MCF 10A (cell line): ENCODE measurements around the gene ST3GAL5. TPM values are rescaled to one million over a fixed set of nuclear protein-coding genes. Genes with fewer than 3 reads are reported as not detected.
A peak's percentile ranks its signal among the peaks of the same experiment; 100 is the strongest.

ENCODE experiments used
- BruUV-seq: library from RNA; stranded (reverse); fragments of 400-500 nt; replicated peaks from 2 replicates; lab custom pipeline; 2021; lab: Mats Ljungman, UMichigan
- CTCF ChIA-PET: fragments of 300-600 bp; sonication (Branson Sonifier 250); formaldehyde crosslinking; extraction: SDS; loops from one replicate; lab custom pipeline; 2021; ENCODE audit warnings: antibody characterized with exemption, inconsistent platforms; lab: Yijun Ruan, JAX
- POLR2A ChIA-PET: fragments of 300-600, 350-650 bp; sonication (Branson Sonifier 250); formaldehyde crosslinking; extraction: SDS; loops from one replicate; lab custom pipeline; 2020; ENCODE audit warnings: antibody characterized with exemption, inconsistent platforms; lab: Yijun Ruan, JAX
- DNase-seq: peaks from one replicate; pipeline ENCODE4 v3.0.0-alpha.2; 2018; ENCODE audit not compliant: unreplicated experiment
- H3K27ac Mint-ChIP-seq: one replicate; pipeline ENCODE4 v1.8.0; 2022; ENCODE audit warnings: mild to moderate bottlenecking, low read depth, mixed read lengths; ENCODE audit not compliant: unreplicated experiment
- H3K27me3 Mint-ChIP-seq: one replicate; pipeline ENCODE4 v1.8.0; 2022; ENCODE audit warnings: mixed read lengths; ENCODE audit not compliant: insufficient read depth, unreplicated experiment
- H3K36me3 Mint-ChIP-seq: one replicate; pipeline ENCODE4 v1.8.0; 2022; ENCODE audit warnings: mild to moderate bottlenecking, moderate library complexity, mixed read lengths; ENCODE audit not compliant: insufficient read depth, unreplicated experiment
- H3K4me1 Mint-ChIP-seq: one replicate; pipeline ENCODE4 v1.8.0; 2022; ENCODE audit warnings: mixed read lengths; ENCODE audit not compliant: insufficient read depth, unreplicated experiment
- H3K4me3 Mint-ChIP-seq: one replicate; pipeline ENCODE4 v1.8.0; 2022; ENCODE audit warnings: mild to moderate bottlenecking, moderate library complexity, mixed read lengths; ENCODE audit not compliant: unreplicated experiment
- H3K9me3 Mint-ChIP-seq: one replicate; pipeline ENCODE4 v1.8.0; 2022; ENCODE audit warnings: mixed read lengths; ENCODE audit not compliant: unreplicated experiment
- intact Hi-C: fragments of 100-400 bp; cut with micrococcal nuclease; formaldehyde crosslinking; loops from 2 replicates; pipeline ENCODE4 v1.14.1; 2022
- total RNA-seq: library from RNA; stranded (reverse); gene quantifications from 2 replicates; pipeline ENCODE4 v1.2.3, GENCODE V29; 2022
- TF ChIP-seq, protein P1 (sequence below): fragments of 200-600 bp; IDR thresholded peaks from one replicate; pipeline ENCODE4 v1.8.0; 2022; ENCODE audit warnings: antibody characterized with exemption, mild to moderate bottlenecking; ENCODE audit not compliant: unreplicated experiment

Gene ST3GAL5
- total RNA-seq, 1 experiment from 2014 or later, result 2.3 TPM

GRCh38 chr2:85906748-85907147 is 18.0 kb upstream of the ST3GAL5 start:
- no TSS peak for BruUV-seq
- peak overlapping the region; percentile 87 for H3K27ac Mint-ChIP-seq
- H3K27me3 Mint-ChIP-seq, result no peaks in the 10 kb centered on the region
- no peaks in the 10 kb centered on the region for H3K9me3 Mint-ChIP-seq
- H3K36me3 Mint-ChIP-seq, result peaks cover 5% of the 10 kb centered on the region
- H3K4me1 Mint-ChIP-seq, result peaks cover 38% of the 10 kb centered on the region
- CTCF ChIA-PET, result interaction anchor here (0.6 kb wide), 1 partner anchor 148 kb away, joined by 3 read pairs; no protein-coding TSS in a partner anchor
- intact Hi-C loops, result no loop called here
- no peak overlapping the region for H3K4me3 Mint-ChIP-seq
- TF ChIP-seq, protein P1, sequence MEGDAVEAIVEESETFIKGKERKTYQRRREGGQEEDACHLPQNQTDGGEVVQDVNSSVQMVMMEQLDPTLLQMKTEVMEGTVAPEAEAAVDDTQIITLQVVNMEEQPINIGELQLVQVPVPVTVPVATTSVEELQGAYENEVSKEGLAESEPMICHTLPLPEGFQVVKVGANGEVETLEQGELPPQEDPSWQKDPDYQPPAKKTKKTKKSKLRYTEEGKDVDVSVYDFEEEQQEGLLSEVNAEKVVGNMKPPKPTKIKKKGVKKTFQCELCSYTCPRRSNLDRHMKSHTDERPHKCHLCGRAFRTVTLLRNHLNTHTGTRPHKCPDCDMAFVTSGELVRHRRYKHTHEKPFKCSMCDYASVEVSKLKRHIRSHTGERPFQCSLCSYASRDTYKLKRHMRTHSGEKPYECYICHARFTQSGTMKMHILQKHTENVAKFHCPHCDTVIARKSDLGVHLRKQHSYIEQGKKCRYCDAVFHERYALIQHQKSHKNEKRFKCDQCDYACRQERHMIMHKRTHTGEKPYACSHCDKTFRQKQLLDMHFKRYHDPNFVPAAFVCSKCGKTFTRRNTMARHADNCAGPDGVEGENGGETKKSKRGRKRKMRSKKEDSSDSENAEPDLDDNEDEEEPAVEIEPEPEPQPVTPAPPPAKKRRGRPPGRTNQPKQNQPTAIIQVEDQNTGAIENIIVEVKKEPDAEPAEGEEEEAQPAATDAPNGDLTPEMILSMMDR, result no peak
- DNase-seq, result no peak
- POLR2A ChIA-PET, result no interaction called here

DNA sequence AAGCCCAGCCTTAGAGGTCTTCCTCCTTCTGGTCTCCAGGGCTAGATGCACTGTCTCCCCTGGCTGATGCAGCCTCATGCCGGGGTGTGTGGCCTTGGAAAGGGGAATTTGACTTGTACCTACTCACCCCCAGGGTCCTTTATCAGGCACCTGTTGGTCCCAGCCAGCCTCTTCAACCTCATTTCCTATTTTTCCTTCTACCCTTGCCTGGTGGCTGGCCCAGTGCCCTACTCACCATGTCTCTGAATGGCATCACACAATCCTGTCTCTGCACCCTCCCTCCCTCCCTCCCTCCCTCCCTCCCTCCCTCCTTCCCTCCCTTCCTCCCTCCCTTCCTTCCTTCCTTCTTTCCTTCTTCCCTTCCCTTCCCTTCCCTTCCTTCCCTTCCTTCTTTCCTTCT is 17.1 kb upstream of the ST3GAL5 start:
- intact Hi-C loops, result no loop called here
- Mint-ChIP-seq H3K4me1 (peaks cover 36% of the 10 kb centered on the region), H3K9me3 (no peaks in the 10 kb centered on the region), H3K27ac (no peak overlapping the region), H3K36me3 (peaks cover 5% of the 10 kb centered on the region), H3K27me3 (no peaks in the 10 kb centered on the region), H3K4me3 (no peak overlapping the region)
- POLR2A ChIA-PET, result no interaction called here
- CTCF ChIA-PET, result interaction anchor here (0.7 kb wide), 1 partner anchor 15 kb away, joined by 3 read pairs; no protein-coding TSS in a partner anchor
- no TSS peak for BruUV-seq
- DNase-seq, result no peak
- TF ChIP-seq, protein P1, result no peak

GRCh38 chr2:85905187-85905666 is 16.4 kb upstream of the ST3GAL5 start:
- BruUV-seq, result no TSS peak
- Mint-ChIP-seq H3K9me3 (no peaks in the 10 kb centered on the region), H3K36me3 (peaks cover 5% of the 10 kb centered on the region), H3K27ac (no peak overlapping the region), H3K27me3 (no peaks in the 10 kb centered on the region), H3K4me1 (peaks cover 32% of the 10 kb centered on the region), H3K4me3 (no peak overlapping the region)
- ChIA-PET POLR2A (no interaction called here), CTCF (interaction anchor here (0.7 to 1.1 kb wide), 3 partner anchors 15 to 18 kb away, joined by 3 read pairs; no protein-coding TSS in a partner anchor)
- DNase-seq, result no peak
- intact Hi-C loops, result no loop called here
- TF ChIP-seq, protein P1, result no peak

DNA sequence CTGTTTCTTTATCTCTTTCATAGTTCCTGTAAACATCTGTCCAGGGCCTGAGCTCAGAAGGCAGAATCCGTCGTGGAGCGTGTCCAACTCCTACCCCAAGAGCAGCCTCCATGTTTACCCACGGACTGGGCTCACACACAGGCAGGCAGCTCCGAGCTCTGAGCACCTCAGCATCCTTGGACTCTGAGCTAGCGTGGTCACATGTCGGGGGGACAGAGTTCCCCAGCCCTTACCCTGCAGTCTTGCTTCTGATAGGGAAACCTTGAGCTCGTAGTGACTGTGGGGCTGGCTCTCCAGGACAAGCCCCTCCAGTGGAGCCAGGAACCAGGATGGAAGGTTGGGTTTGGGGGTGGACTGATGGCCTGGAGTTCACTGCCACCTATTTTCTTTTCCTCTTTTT is 15.1 kb upstream of the ST3GAL5 start:
- Mint-ChIP-seq H3K36me3 (peaks cover 5% of the 10 kb centered on the region), H3K4me3 (no peak overlapping the region), H3K4me1 (peaks cover 26% of the 10 kb centered on the region), H3K9me3 (no peaks in the 10 kb centered on the region), H3K27me3 (no peaks in the 10 kb centered on the region), H3K27ac (no peak overlapping the region)
- BruUV-seq, result no TSS peak
- CTCF ChIA-PET, result interaction anchor here (1.3 kb wide), 1 partner anchor 14 kb away, joined by 7 read pairs; no protein-coding TSS in a partner anchor
- TF ChIP-seq, protein P1, result no peak
- no peak for DNase-seq
- POLR2A ChIA-PET, result interaction anchor here (0.9 to 1.3 kb wide), 4 partner anchors 8 to 16 kb away, joined by 3 to 6 read pairs (median 4); no protein-coding TSS in a partner anchor
- intact Hi-C loops, result no loop called here
